Measurements from ENCODE around the gene KLF9.

KLF9 gene

GRCh38 chr9:70392189-70392588, 22.3 kb downstream of the KLF9 start:
- TF ChIP-seq, protein P1, sequence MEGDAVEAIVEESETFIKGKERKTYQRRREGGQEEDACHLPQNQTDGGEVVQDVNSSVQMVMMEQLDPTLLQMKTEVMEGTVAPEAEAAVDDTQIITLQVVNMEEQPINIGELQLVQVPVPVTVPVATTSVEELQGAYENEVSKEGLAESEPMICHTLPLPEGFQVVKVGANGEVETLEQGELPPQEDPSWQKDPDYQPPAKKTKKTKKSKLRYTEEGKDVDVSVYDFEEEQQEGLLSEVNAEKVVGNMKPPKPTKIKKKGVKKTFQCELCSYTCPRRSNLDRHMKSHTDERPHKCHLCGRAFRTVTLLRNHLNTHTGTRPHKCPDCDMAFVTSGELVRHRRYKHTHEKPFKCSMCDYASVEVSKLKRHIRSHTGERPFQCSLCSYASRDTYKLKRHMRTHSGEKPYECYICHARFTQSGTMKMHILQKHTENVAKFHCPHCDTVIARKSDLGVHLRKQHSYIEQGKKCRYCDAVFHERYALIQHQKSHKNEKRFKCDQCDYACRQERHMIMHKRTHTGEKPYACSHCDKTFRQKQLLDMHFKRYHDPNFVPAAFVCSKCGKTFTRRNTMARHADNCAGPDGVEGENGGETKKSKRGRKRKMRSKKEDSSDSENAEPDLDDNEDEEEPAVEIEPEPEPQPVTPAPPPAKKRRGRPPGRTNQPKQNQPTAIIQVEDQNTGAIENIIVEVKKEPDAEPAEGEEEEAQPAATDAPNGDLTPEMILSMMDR (IDR thresholded peaks at IDR 0.05), result peak; percentile 38
- TF ChIP-seq ZFX (IDR thresholded peaks at IDR 0.05; ENCODE audit: borderline replicate concordance), result no peak

GRCh38 chr9:70390933-70391341, 23.5 kb downstream of the KLF9 start:
- no peak overlapping the region for H3K27ac ChIP-seq
- TF ChIP-seq, protein P1 (IDR thresholded peaks at IDR 0.05), result no peak
- no peak for TF ChIP-seq ZFX (IDR thresholded peaks at IDR 0.05; ENCODE audit: borderline replicate concordance)

More at GRCh38 chr9:70392189-70392588, 22.3 kb downstream of the KLF9 start:
- no peak overlapping the region for H3K27ac ChIP-seq

DNA sequence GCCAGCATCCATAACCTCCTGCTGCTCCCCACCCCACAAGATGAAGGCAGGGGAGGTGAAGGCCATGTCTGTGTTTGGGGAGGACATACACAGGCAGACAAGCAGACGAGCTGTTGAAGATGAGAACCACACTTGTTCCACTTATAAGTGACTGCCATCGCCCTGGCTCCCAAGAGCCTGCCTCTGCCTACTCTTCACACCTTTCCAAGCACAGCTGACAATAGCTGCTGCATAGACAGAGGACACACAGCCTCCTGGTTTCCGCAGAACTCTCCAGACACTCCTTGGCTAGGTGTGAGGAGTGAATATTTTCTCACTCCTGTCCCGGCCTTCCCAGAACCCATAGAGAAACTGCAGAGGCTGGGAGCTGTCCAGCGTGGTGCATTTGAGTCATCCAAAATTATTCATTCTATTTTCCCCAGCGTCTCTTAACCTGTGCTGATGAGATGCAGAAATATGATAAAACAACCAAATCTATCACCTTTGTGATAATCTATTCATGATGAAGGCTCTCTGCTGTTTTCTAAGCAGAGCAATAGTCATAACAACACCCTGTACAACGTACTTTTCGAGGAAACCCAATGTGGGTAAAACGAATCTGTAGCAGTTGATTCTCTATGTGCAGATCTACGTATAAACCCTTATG, 24.7 kb downstream of the KLF9 start:
- TF ChIP-seq, protein P1 (IDR thresholded peaks at IDR 0.05), result no peak
- TF ChIP-seq ZFX (IDR thresholded peaks at IDR 0.05; ENCODE audit: borderline replicate concordance), result no peak

DNA sequence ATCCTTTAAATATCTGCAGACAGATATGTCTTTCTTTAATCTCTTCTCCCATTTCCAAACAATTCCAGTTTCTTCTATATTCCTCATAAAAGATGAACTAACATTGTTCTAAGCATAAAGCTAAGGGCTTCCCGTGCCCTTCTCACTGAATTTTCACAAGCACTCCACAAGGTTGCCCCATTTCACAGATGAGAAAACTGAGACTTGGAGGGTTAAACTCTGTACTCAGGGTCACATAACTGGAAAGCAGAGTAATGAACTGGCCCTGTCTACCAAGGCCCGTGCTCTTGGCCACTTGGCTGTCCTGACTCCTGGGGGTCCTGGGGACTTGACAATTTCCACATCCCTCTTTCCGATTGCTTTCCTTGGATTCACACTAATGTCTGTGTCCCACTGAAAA, 25.3 kb downstream of the KLF9 start:
- TF ChIP-seq, protein P1 (IDR thresholded peaks at IDR 0.05), result no peak
- no peak for TF ChIP-seq ZFX (IDR thresholded peaks at IDR 0.05; ENCODE audit: borderline replicate concordance)
- no peak overlapping the region for H3K27ac ChIP-seq

More for the DNA sequence above, 24.7 kb downstream of the KLF9 start:
- no peak overlapping the region for H3K27ac ChIP-seq

DNA sequence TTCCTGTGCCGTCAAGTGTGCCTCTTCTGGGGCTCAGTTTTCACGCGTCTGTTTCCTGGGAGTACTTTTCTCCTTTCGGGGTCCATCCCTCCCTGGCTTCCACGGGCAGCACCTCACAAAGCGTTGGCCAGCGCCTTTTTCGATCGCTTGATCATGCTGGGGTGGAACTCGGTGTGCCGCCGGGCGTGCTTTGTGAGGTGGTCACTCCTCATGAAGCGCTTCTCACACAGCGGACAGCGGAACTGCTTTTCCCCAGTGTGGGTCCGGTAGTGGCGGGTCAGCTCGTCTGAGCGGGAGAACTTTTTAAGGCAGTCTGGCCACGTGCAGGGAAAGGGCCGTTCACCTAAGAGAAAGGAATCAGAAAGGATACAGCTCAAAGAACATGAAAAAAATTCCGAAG, 26.8 kb downstream of the KLF9 start:
- H3K27ac ChIP-seq, result no peak overlapping the region
- TF ChIP-seq, protein P1 (IDR thresholded peaks at IDR 0.05), result no peak
- TF ChIP-seq ZFX (IDR thresholded peaks at IDR 0.05; ENCODE audit: borderline replicate concordance), result no peak

GRCh38 chr9:70385426-70385825, 29.0 kb downstream of the KLF9 start:
- no peak overlapping the region for H3K27ac ChIP-seq
- TF ChIP-seq ZFX (IDR thresholded peaks at IDR 0.05; ENCODE audit: borderline replicate concordance), result no peak
- TF ChIP-seq, protein P1 (IDR thresholded peaks at IDR 0.05), result no peak

GRCh38 chr9:70382709-70383605, 31.5 kb downstream of the KLF9 start:
- no peak for TF ChIP-seq ZFX (IDR thresholded peaks at IDR 0.05; ENCODE audit: borderline replicate concordance)
- TF ChIP-seq, protein P1 (IDR thresholded peaks at IDR 0.05), result no peak
- no peak overlapping the region for H3K27ac ChIP-seq
